Skeletal muscle satellite cell (primary cell): ENCODE measurements around the gene POM121L12.

Experiments
- H3K27me3 ChIP-seq: 2 replicates; pipeline ENCODE4 v1.7.0; 2013; ENCODE audit warnings: low read length; ENCODE audit not compliant: control insufficient read depth, insufficient read depth
- H3K36me3 ChIP-seq: 2 replicates; pipeline ENCODE4 v1.7.0; 2013; ENCODE audit warnings: mild to moderate bottlenecking, control low read depth, low read length; ENCODE audit not compliant: insufficient read depth
- H3K4me1 ChIP-seq: 2 replicates; pipeline ENCODE4 v1.7.0; 2013; ENCODE audit warnings: low read length; ENCODE audit not compliant: control insufficient read depth, insufficient read depth
- H3K4me2 ChIP-seq: 2 replicates; pipeline ENCODE4 v1.7.0; 2013; ENCODE audit warnings: mild to moderate bottlenecking, low read length
- H3K4me3 ChIP-seq: 2 replicates; pipeline ENCODE4 v1.7.0; 2013; ENCODE audit warnings: low read length
- H3K9ac ChIP-seq: 2 replicates; pipeline ENCODE4 v1.7.0; 2013; ENCODE audit warnings: mild to moderate bottlenecking, low read depth, low read length, moderate library complexity
- H3K9me3 ChIP-seq: replicated peaks from 2 replicates; pipeline ENCODE4 v1.7.0; 2013; ENCODE audit warnings: mild to moderate bottlenecking, control low read depth, low read length

POM121L12 gene

GRCh38 chr7:53050433-53050832, 15.0 kb downstream of the POM121L12 start:
- Histone ChIP-seq H3K36me3 (no peaks in the 10 kb centered on the region), H3K9ac (no peak overlapping the region), H3K9me3 (no peaks in the 10 kb centered on the region), H3K4me1 (no peaks in the 10 kb centered on the region), H3K27me3 (no peaks in the 10 kb centered on the region), H3K4me2 (no peak overlapping the region), H3K4me3 (no peak overlapping the region)

- Histone ChIP-seq H3K9me3 (peaks cover 7% of the 10 kb centered on the region), H3K27me3 (no peaks in the 10 kb centered on the region), H3K4me3 (no peak overlapping the region), H3K36me3 (no peaks in the 10 kb centered on the region), H3K9ac (no peak overlapping the region), H3K4me1 (no peaks in the 10 kb centered on the region), H3K4me2 (no peak overlapping the region)
Observed at GRCh38 chr7:53059591-53059990, 24.2 kb downstream of the POM121L12 start.

GRCh38 chr7:53060066-53060465, 24.6 kb downstream of the POM121L12 start:
- H3K27me3 ChIP-seq = no peaks in the 10 kb centered on the region

GRCh38 chr7:53062796-53063195, 27.4 kb downstream of the POM121L12 start:
- Histone ChIP-seq H3K9ac (no peak overlapping the region), H3K9me3 (peaks cover 7% of the 10 kb centered on the region), H3K4me2 (no peak overlapping the region), H3K36me3 (no peaks in the 10 kb centered on the region), H3K27me3 (no peaks in the 10 kb centered on the region), H3K4me1 (no peaks in the 10 kb centered on the region), H3K4me3 (no peak overlapping the region)

More at GRCh38 chr7:53060066-53060465, 24.6 kb downstream of the POM121L12 start:
- Histone ChIP-seq H3K9me3 (peaks cover 7% of the 10 kb centered on the region), H3K4me2 (no peak overlapping the region), H3K4me3 (no peak overlapping the region), H3K9ac (no peak overlapping the region), H3K36me3 (no peaks in the 10 kb centered on the region), H3K4me1 (no peaks in the 10 kb centered on the region)

- no peaks in the 10 kb centered on the region for H3K27me3 ChIP-seq
- H3K9me3 ChIP-seq = no peaks in the 10 kb centered on the region
- H3K4me1 ChIP-seq = no peaks in the 10 kb centered on the region
- no peak overlapping the region for H3K9ac ChIP-seq
- H3K4me3 ChIP-seq = no peak overlapping the region
- no peaks in the 10 kb centered on the region for H3K36me3 ChIP-seq
- H3K4me2 ChIP-seq = no peak overlapping the region
Observed at GRCh38 chr7:53068673-53069072, 33.2 kb downstream of the POM121L12 start.

- Histone ChIP-seq H3K4me3 (no peak overlapping the region), H3K36me3 (no peaks in the 10 kb centered on the region), H3K4me1 (no peaks in the 10 kb centered on the region), H3K27me3 (no peaks in the 10 kb centered on the region), H3K9me3 (no peaks in the 10 kb centered on the region), H3K4me2 (no peak overlapping the region), H3K9ac (no peak overlapping the region)
Observed at GRCh38 chr7:53070883-53071282, 35.5 kb downstream of the POM121L12 start.
